NCI-H345 treated with DMSO at 0.1 percent for 48 hours (cell line): ENCODE measurements around the gene NFATC1.
"Not testable (repeated sequence)": the region's sequence is repeated elsewhere in the genome, so short reads cannot be mapped to it uniquely, and the experiment has no call there.

ENCODE experiments used
- DNase-seq: peaks from one replicate; lab custom pipeline; 2025; ENCODE audit not compliant: unreplicated experiment; lab: John Stamatoyannopoulos, UW

Gene NFATC1

DNA sequence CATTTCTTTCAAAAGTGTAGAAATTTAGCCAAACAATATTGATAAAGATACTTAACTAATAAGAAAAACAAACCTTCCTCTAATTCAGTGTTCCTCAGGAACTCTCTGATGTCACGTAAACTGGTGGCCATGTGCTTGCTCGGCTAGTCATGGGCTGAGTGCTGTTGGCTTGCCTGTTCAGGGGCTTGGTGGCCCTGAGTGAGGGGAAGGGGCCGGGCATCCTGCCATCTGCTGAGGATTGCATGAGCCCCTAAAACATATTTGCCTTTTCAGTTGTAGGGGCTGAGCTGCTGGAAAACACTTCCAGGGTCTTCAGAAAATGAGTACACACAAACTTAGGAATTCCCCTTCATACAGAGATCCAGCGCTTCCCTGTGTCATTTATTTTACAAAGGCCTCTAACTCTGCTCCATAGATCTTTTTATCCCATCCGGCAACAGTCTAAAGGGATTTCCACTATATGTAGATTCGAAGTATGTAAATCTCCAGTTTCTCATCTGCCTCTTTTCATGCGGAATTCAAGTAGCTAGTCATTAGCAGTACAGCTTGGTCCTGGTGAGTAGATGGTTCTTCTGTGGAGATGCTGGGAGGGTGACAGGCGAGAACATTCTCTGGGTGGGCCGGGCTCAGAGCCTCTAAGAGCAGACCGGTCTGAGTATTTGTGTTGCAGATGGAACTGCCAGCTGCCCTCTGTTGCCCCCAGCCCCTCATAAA, 20.1 kb upstream of the NFATC1 start:
- no peak for DNase-seq

- not testable (repeated sequence) for DNase-seq
Measured at GRCh38 chr18:79376661-79377060, 19.1 kb upstream of the NFATC1 start.

DNA sequence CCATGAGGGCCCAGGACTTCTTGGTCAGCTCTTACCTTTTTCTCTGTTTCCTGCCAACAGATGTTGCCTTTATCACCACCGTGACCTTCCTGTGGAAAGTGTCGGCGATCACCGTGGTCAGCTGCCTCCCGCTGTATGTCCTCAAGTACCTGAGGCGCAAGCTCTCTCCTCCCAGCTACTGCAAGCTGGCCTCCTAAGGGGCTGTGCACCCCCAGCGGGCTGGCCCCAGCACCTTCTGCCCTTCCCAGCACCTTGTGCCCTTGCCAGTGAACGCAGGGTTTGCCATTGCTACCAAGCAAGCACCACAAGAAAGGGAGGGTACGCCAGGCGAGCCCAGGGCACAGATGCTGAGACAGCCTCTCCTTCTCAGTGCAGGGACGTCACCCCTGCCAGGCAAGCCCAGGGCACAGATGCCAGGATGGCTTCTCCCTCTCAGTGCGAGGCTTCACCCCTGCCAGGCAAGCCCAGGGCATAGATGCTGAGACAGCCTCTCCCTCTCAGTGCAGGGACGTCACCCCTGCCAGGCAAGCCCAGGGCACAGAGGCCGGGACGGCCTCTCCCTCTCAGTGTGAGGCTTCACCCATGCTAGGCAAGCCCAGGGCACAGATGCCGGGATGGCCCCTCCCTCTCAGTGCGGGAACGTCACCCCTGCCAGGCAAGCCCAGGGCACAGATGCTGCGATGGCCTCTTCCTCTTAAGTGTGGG, 18.4 kb upstream of the NFATC1 start:
- no peak for DNase-seq

- DNase-seq: no peak
Measured at GRCh38 chr18:79378536-79379250, 17.0 kb upstream of the NFATC1 start.

- DNase-seq: no peak
Measured at GRCh38 chr18:79379251-79379905, 16.4 kb upstream of the NFATC1 start.

DNA sequence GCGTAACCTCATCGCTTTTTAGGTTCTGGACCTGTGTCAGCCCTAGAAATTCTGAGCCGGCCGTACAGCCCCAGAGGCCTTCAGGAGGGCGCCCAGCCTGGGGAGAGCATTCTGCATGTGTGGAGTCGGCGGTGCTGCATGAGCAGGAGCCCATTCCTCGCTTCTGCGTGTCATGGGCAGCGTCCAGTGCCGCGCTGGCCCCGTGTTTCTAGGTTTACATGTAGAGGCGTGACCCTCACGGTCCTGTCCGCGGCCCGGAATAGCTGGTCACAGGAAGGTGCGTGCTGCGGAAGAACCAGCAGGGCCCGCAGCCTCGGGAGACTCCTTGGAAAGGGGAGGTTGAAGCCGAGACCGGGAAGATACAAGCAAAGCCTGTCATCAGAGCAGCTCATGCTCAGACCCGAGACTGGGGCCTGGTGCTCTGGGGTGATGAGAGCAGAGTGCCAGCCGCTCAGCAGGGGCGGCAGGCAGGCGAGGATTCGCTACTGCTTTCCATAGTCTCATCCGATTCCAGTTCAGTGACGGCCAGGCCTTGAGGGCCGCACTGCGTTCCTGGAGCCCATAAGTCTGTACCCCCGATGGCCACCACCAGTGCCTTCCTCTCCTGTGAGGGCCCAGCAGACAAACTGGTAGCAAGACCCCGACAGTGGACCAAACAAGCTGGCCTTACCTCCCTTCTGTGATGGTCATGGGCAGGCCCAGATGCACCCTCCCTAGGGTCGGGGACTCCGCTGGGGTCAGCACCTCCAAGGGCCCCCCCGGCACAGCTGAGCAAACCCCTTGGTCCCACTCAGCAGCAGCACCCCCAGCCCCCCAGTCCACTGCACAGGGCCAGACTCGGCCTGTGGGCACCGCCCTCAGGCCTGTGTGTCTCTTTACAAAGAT, 15.6 kb upstream of the NFATC1 start:
- DNase-seq: no peak

- DNase-seq: no peak
Measured at GRCh38 chr18:79380816-79381806, 14.6 kb upstream of the NFATC1 start.

DNA sequence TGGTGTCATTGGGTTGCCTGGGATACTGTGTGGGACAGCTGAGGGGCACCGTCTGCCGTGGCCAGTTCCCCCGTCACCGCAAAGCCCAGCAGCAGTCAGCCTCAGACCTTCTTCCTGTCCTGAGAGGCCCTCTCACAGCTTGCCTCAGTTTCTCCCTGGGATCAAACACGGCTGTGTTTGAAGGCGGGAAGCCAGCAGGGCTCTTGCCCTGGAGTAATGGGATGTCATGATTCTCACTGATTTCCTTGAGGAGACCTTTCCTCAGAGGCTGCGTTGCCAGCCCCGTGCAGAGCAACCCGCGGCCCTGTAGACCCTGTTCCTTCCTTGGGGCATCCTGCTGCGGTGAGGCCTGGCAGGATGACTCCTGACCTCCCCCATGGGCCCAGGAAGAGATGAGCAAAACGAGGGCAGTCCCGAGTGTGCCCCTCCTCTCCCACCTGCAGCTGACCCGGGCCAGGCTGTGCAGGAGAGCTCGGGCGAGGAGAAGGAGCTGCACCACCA, 13.9 kb upstream of the NFATC1 start:
- no peak for DNase-seq

DNA sequence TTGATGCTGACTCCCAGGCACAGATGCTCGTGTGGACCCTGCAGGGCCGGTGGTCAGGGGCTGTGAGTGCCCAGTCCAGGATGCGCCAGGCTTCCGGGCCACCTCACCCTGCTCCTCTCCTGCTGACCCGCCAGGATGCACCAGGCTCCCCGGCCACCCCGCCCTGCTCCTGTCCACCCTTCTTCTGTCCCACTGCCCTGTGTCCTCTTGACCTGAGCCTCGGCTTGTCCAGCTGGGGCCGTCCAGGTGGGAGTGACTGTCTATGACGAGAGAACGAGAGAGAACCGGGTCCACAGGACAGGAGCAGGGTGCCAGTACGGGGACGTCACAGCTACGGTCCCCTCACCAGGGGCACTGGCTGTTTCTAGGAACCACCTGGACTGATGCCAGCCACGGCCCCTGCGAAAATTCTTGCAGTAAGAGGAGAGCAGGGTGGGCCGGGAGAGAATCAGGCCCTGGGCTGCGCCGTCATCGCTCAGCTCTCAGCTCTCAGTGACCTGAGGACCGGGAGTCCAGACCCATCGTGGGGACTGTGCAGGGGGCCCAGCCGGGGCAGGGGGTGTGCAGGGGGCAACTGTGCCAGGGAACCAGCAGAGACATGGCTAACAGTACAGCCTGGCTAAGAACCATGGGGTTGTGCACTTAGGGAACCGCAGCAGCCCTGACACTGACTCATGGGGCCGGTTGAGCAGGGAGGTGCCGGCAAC, 12.9 kb upstream of the NFATC1 start:
- DNase-seq: no peak

DNA sequence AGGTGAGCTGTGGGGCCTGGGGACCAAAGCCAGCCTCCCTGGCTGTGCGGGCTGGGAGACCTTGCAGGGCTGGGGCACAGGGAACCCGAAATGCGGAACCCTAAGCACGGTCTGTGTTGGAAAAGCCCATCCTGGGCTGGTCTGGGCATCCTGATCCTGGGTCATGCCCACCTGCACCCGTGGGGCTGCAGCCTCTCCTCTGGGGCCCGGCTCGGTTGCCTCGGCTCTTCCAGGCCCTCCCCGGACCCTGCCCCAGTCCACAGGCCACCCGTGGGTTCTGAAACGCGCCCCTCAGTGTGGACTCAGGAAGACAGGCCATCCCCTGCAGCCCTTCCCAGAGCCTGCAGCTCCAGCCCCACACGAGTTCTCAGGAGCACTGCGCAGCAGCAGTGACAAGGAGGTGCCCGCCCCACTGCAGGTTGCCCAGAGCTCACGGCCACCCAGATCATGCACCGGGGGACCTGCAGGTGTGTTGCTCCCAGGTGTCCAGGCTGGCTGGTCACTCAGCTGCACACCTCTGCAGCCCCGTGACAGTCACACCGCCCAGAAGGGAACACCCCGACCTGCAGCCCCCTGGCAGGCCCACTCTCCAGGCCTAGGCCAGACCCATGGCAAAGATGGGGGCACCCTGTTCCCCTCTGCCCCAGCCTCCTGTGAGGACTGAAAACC, 12.2 kb upstream of the NFATC1 start:
- no peak for DNase-seq

- DNase-seq: no peak
Measured at GRCh38 chr18:79384151-79384807, 11.5 kb upstream of the NFATC1 start.

- no peak for DNase-seq
Measured at GRCh38 chr18:79384834-79385233, 10.9 kb upstream of the NFATC1 start.

GRCh38 chr18:79385326-79385707, 10.4 kb upstream of the NFATC1 start:
- DNase-seq: no peak

DNA sequence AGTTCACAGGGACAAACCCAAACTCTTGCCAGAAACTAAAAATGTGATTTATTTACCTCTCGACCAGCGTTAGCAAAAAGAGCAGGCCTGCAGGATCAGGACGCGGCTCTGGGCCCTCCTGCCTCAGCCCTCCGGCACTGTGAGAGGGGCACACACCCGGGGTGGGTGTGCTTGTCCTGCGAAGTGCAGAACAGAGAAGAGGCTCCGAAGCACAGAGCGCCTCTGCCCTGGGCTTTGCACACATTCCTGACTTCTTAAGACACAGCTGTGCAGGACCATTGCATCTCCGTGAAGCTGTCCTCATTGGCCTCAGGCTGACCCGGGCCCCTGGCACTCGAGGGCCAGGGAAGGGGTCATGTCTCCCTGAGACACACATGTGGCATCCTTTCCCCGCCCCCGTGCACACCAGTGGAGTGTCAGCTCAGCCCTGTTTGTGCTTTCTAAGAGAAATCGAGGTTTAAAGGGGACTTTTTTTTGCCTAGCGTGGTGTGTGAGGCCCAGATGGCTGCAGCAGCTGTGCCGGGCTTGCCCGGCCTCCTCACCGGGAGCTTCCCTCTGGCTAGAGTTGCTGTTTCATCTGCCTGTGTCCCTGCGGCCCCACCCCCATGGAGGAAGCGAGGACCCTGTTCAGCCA, 9.9 kb upstream of the NFATC1 start:
- no peak for DNase-seq

DNA sequence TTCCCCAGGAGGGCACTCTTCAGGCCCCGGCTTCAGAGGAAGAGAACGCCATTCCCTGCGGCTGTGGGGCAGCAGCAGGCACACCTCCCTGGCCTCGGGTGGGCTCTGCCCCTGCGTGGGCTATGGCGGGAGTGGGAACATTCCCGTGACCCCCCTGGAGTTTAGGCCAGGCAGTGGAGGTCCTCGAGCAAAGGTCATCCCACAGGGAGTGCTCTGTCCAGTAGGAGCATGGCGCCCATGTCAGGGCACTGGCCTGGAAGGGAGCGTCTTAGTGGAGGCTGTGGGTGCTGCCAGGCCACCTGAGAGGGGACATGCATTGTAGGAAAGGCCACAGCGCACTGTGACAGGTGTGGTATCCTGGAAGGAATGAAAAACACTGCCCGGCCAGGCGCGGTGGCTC, 9.2 kb upstream of the NFATC1 start:
- no peak for DNase-seq

- no peak for DNase-seq
Measured at GRCh38 chr18:79387214-79387613, 8.5 kb upstream of the NFATC1 start.

DNA sequence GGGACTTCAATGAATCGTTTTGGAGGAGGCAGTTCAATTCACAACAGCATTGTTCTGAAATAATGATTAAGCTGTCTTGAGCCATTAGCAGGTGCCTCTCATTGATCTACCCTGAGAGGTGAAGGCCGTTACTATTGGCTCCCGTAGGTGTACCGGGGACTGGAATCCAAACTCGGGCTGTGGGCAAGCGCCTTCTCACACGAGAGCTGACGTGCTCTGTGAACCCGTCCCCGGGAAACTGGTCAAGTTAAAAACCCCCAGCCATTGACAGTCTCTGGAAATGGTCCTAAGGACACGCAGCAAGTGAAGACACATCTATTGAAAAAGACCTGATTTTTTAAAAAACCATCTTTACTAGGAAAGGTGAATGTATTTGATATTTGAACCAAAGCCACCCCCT, 8.1 kb upstream of the NFATC1 start:
- DNase-seq: no peak
